K562 (cell line): ENCODE results near the gene C1QTNF12. TPM values are rescaled to one million over a fixed set of nuclear protein-coding genes. Genes with fewer than 3 reads are reported as not detected.

Experiments
- FOSL1 ChIP-seq: fragments of 200-800 bp; sonication (Bioruptor generic); conservative IDR thresholded peaks from 2 replicates; pipeline ENCODE4 v1.6.1; 2016; ENCODE audit warnings: missing genetic modification characterization, missing compliant biosample characterization
- GTF2F1 ChIP-seq: IDR thresholded peaks from 2 replicates; pipeline ENCODE4 v1.6.1; 2011; ENCODE audit warnings: low read depth, low read length, improper control_type of control experiment
- JUN ChIP-seq, 2 experiments: sonication (generic) in 1 of 2; formaldehyde crosslinking in 1 of 2; IDR thresholded peaks; 2 replicates each; pipeline versions ENCODE4 v1.6.1 to v1.8.0; 2012 to 2022; ENCODE audit warnings: borderline replicate concordance in 2 of 2, mild to moderate bottlenecking in 2 of 2, improper control_type of control experiment in 1 of 2, low read depth in 1 of 2, low read length in 1 of 2, missing genetic modification reagents in 1 of 2
- LARP7 ChIP-seq: fragments of 450-650 bp; IDR thresholded peaks from 2 replicates; pipeline ENCODE4 v1.6.1; 2016
- RNF2 ChIP-seq: sonication (generic); IDR thresholded peaks from 2 replicates; pipeline ENCODE4 v1.6.1; 2016
- ZFPM2 ChIP-seq: fragments of 250-450 bp; sonication (Bioruptor Pico); IDR thresholded peaks from 2 replicates; pipeline ENCODE4 v1.5.1; 2022; ENCODE audit warnings: mild to moderate bottlenecking
- ZNF431 ChIP-seq: sonication (generic); formaldehyde crosslinking; IDR thresholded peaks from 2 replicates; pipeline ENCODE4 v1.8.0; 2022; ENCODE audit warnings: mild to moderate bottlenecking, missing genetic modification reagents
- ZNF583 ChIP-seq: fragments of 250-450 bp; sonication (Bioruptor Pico); IDR thresholded peaks from 2 replicates; pipeline ENCODE4 v1.4.0; 2020
- ZNF584 ChIP-seq: fragments of 200-800 bp; sonication (Bioruptor generic); IDR thresholded peaks from 2 replicates; pipeline ENCODE4 v1.6.1; 2016; ENCODE audit warnings: low read depth, mild to moderate bottlenecking, missing genetic modification characterization, missing compliant biosample characterization
- polyA plus RNA-seq, 8 experiments: library from polyadenylated mRNA; depleted of rRNA in 4 of 8; stranded (reverse) in 5 of 8; unstranded in 3 of 8; fragments of >200 nt; fragmentation: Nextera tagmentation in 2 of 8; fragmentation: Illumina TruSeq in 1 of 8; extraction: Ambion mirVana in 2 of 8; extraction: Trizol in 1 of 8; gene quantifications; 2 replicates each; pipeline versions ENCODE4 v1.2.1 to v1.2.3, GENCODE V29; 2011 to 2014; ENCODE audit warnings: inconsistent platforms in 1 of 8, missing spikeins in 1 of 8
- total RNA-seq, 7 experiments: library from RNA; depleted of rRNA in 6 of 7; stranded (reverse); fragments of >200 nt in 6 of 7; fragmentation: Illumina TruSeq in 2 of 7; extraction: Trizol in 2 of 7; gene quantifications; 2 replicates each; pipeline versions ENCODE4 v1.2.1 to v1.2.3, GENCODE V29; 2011 to 2021; ENCODE audit warnings: low replicate concordance in 1 of 7
- TF ChIP-seq, protein P1 (sequence below), 3 experiments: fragments of 200-800 bp in 1 of 3; fragments of 250-450 bp in 1 of 3; fragments of 450-650 bp in 1 of 3; sonication (Bioruptor Pico) in 1 of 3; sonication (Bioruptor generic) in 1 of 3; formaldehyde crosslinking in 1 of 3; IDR thresholded peaks; 2 replicates each; pipeline versions ENCODE4 v1.6.1 to v1.8.0; 2016 to 2022; ENCODE audit warnings: mild to moderate bottlenecking in 2 of 3, missing genetic modification characterization in 2 of 3, missing compliant biosample characterization in 1 of 3, moderate library complexity in 1 of 3
- TF ChIP-seq, protein P2 (sequence below), 2 experiments: fragments of 250-450 bp in 1 of 2; fragments of 450-650 bp in 1 of 2; sonication (Bioruptor Pico) in 1 of 2; IDR thresholded peaks; 2 replicates each; pipeline versions ENCODE4 v1.6.1 to v1.8.0; 2016 to 2021; ENCODE audit warnings: mild to moderate bottlenecking in 2 of 2, moderate library complexity in 2 of 2, missing compliant biosample characterization in 1 of 2, missing genetic modification characterization in 1 of 2
- TF ChIP-seq, protein P3 (sequence below): fragments of 200-800 bp; sonication (Bioruptor generic); IDR thresholded peaks from 2 replicates; pipeline ENCODE4 v1.6.1; 2016; ENCODE audit warnings: missing genetic modification characterization, missing compliant biosample characterization
- TF ChIP-seq, protein P4 (sequence below): sonication (generic); formaldehyde crosslinking; IDR thresholded peaks from 2 replicates; pipeline ENCODE4 v1.8.0; 2022; ENCODE audit warnings: mild to moderate bottlenecking, low read depth, missing genetic modification reagents

Gene C1QTNF12
- total and polyA plus RNA-seq, 9 of the 15 experiments (the other 6 are each of a cell fraction or from before 2014, with no cell fraction given): 0.11 to 4.3 (median 0.93) TPM; not detected in 3

DNA sequence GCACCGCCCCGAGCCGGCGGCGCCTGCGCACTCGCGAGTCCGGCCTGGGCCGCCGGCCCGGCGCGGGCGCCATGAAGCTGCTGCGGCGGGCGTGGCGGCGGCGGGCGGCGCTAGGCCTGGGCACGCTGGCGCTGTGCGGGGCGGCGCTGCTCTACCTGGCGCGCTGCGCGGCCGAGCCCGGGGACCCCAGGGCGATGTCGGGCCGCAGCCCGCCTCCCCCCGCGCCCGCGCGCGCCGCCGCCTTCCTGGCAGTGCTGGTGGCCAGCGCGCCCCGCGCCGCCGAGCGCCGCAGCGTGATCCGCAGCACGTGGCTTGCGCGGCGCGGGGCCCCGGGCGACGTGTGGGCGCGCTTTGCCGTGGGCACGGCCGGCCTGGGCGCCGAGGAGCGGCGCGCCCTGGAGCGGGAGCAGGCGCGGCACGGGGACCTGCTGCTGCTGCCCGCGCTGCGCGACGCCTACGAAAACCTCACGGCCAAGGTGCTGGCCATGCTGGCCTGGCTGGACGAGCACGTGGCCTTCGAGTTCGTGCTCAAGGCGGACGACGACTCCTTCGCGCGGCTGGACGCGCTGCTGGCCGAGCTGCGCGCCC is 14.2 kb downstream of the C1QTNF12 start, which contains the start of gene B3GALT6 (continued):
- TF ChIP-seq, protein P1, sequence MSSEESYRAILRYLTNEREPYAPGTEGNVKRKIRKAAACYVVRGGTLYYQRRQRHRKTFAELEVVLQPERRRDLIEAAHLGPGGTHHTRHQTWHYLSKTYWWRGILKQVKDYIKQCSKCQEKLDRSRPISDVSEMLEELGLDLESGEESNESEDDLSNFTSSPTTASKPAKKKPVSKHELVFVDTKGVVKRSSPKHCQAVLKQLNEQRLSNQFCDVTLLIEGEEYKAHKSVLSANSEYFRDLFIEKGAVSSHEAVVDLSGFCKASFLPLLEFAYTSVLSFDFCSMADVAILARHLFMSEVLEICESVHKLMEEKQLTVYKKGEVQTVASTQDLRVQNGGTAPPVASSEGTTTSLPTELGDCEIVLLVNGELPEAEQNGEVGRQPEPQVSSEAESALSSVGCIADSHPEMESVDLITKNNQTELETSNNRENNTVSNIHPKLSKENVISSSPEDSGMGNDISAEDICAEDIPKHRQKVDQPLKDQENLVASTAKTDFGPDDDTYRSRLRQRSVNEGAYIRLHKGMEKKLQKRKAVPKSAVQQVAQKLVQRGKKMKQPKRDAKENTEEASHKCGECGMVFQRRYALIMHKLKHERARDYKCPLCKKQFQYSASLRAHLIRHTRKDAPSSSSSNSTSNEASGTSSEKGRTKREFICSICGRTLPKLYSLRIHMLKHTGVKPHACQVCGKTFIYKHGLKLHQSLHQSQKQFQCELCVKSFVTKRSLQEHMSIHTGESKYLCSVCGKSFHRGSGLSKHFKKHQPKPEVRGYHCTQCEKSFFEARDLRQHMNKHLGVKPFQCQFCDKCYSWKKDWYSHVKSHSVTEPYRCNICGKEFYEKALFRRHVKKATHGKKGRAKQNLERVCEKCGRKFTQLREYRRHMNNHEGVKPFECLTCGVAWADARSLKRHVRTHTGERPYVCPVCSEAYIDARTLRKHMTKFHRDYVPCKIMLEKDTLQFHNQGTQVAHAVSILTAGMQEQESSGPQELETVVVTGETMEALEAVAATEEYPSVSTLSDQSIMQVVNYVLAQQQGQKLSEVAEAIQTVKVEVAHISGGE (CRISPR knock-in tag; IDR thresholded peaks at IDR 0.05): peak in 1 of 3 experiments; percentile 0; a peak in 1 of 6 replicates
- TF ChIP-seq, protein P2, sequence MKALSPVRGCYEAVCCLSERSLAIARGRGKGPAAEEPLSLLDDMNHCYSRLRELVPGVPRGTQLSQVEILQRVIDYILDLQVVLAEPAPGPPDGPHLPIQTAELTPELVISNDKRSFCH (CRISPR knock-in tag; IDR thresholded peaks at IDR 0.05): no peak
- TF ChIP-seq, protein P2 (tag; IDR thresholded peaks at IDR 0.05): peak; percentile 79; the same call in 1 of the 2 replicates
- TF ChIP-seq ZNF584 (CRISPR knock-in tag): peak; percentile 53; the same call in 1 of the 2 replicates
- no peak for TF ChIP-seq LARP7
- TF ChIP-seq, protein P3, sequence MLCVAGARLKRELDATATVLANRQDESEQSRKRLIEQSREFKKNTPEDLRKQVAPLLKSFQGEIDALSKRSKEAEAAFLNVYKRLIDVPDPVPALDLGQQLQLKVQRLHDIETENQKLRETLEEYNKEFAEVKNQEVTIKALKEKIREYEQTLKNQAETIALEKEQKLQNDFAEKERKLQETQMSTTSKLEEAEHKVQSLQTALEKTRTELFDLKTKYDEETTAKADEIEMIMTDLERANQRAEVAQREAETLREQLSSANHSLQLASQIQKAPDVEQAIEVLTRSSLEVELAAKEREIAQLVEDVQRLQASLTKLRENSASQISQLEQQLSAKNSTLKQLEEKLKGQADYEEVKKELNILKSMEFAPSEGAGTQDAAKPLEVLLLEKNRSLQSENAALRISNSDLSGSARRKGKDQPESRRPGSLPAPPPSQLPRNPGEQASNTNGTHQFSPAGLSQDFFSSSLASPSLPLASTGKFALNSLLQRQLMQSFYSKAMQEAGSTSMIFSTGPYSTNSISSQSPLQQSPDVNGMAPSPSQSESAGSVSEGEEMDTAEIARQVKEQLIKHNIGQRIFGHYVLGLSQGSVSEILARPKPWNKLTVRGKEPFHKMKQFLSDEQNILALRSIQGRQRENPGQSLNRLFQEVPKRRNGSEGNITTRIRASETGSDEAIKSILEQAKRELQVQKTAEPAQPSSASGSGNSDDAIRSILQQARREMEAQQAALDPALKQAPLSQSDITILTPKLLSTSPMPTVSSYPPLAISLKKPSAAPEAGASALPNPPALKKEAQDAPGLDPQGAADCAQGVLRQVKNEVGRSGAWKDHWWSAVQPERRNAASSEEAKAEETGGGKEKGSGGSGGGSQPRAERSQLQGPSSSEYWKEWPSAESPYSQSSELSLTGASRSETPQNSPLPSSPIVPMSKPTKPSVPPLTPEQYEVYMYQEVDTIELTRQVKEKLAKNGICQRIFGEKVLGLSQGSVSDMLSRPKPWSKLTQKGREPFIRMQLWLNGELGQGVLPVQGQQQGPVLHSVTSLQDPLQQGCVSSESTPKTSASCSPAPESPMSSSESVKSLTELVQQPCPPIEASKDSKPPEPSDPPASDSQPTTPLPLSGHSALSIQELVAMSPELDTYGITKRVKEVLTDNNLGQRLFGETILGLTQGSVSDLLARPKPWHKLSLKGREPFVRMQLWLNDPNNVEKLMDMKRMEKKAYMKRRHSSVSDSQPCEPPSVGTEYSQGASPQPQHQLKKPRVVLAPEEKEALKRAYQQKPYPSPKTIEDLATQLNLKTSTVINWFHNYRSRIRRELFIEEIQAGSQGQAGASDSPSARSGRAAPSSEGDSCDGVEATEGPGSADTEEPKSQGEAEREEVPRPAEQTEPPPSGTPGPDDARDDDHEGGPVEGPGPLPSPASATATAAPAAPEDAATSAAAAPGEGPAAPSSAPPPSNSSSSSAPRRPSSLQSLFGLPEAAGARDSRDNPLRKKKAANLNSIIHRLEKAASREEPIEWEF (CRISPR knock-in tag): peak; percentile 73; the same call in 1 of the 2 replicates
- TF ChIP-seq, protein P4, sequence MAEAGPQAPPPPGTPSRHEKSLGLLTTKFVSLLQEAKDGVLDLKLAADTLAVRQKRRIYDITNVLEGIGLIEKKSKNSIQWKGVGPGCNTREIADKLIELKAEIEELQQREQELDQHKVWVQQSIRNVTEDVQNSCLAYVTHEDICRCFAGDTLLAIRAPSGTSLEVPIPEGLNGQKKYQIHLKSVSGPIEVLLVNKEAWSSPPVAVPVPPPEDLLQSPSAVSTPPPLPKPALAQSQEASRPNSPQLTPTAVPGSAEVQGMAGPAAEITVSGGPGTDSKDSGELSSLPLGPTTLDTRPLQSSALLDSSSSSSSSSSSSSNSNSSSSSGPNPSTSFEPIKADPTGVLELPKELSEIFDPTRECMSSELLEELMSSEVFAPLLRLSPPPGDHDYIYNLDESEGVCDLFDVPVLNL (CRISPR knock-in tag): peak; percentile 70; the same call in 1 of the 2 replicates
- peak; percentile 67; the same call in 1 of the 2 replicates for TF ChIP-seq ZNF431
- TF ChIP-seq RNF2: 0 out of 2 replicates have a peak, but pooled peaks have one; percentile 39
- 0 out of 2 replicates have a peak, but pooled peaks have one; percentile 19 for TF ChIP-seq GTF2F1
- TF ChIP-seq JUN (IDR thresholded peaks at IDR 0.05; ENCODE audit: borderline replicate concordance, low read depth, low read length): no peak; the same call in 1 of the 2 replicates
- TF ChIP-seq JUN (CRISPR knock-in tag; IDR thresholded peaks at IDR 0.05; ENCODE audit: borderline replicate concordance): peak; percentile 38; the same call in 1 of the 2 replicates
- peak; percentile 40; the same call in 1 of the 2 replicates for TF ChIP-seq FOSL1 (tag)
- TF ChIP-seq ZFPM2: peak; percentile 78; the same call in 1 of the 2 replicates
- TF ChIP-seq ZNF583 (CRISPR knock-in tag): peak; percentile 77; the same call in 1 of the 2 replicates
